Measurements from ENCODE around the gene TUBAL3. TPM values are rescaled to one million over a fixed set of nuclear protein-coding genes. Genes with fewer than 3 reads are reported as not detected.

Gene TUBAL3
- total RNA-seq, 2 donors from 2014 or later: not detected

Other genes starting within 250 kb of the TUBAL3 start
- under 1 TPM in 1 of 2 donors, not detected in 1; 0.58 TPM for gene AKR1C8, start 219.7 kb downstream of the TUBAL3 start, total RNA-seq
- not detected for gene AKR1C4, start 208.0 kb downstream of the TUBAL3 start, total RNA-seq
- gene UCN3, start 39.9 kb downstream of the TUBAL3 start, total RNA-seq: not detected
- 10 to 100 TPM; 19.5 to 33.4 TPM for gene NET1, start 7.7 kb upstream of the TUBAL3 start, total RNA-seq
- not detected for gene CALML5, start 94.7 kb upstream of the TUBAL3 start, total RNA-seq
- not detected for gene CALML3, start 120.1 kb upstream of the TUBAL3 start, total RNA-seq

Data from activated naive CD4-positive, alpha-beta T cell treated with anti-CD3 and anti-CD28 coated beads, Interleukin-2, amount 50 U/mL, for 72 hours (primary cell).